ENCODE data around the gene ARCN1. TPM values are rescaled to one million over a fixed set of nuclear protein-coding genes. Genes with fewer than 3 reads are reported as not detected.

The ARCN1 gene
- total and polyA plus RNA-seq, 2 of the 4 experiments (the other 2 are of a cell fraction): 148 to 212 TPM

DNA sequence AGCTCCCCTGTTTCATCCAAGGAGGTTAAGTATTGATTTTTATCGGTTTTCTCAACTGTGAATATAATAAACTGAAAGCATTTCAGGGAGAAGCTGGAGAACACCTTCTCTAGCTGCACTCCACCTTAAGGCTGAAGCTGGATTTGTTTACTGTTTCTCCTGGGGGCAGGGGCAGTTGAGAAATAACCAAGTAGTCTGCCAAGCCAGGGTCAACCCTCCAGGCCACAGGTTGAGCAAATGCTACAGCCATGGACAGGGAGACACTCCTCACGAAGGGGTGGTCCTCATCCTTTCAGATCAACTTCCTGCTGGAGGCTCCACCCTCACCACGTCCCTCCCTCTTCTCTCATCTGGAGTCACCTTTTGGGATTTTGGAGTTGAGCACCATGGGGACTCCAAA lies 45.1 kb upstream of the ARCN1 start, which contains the start of gene TTC36 (continued):
- TF ChIP-seq MAFK (IDR thresholded peaks at IDR 0.05; ENCODE audit: low read depth, low read length): no peak

DNA sequence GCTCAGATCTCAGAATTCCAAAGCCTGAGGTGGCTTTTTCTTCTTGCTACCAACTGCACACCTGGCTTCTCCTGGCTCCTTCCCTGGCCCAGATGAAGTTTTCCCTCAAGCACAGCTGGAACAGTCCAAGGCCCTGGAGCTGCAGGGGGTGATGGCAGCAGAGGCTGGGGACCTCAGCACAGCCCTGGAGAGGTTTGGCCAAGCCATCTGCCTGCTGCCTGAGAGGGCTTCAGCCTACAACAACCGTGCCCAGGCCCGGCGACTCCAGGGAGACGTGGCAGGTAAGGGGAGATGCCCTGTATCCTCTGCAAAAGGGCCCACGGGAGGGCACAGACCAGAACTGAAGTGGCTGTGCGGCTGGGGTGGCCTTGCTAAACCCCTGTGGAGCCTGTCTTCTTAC lies 43.7 kb upstream of the ARCN1 start:
- Histone ChIP-seq H4K91ac (ENCODE audit: insufficient read depth, low read depth, low read length) (no peak overlapping the region), H3K9ac (ENCODE audit: low read depth, low read length) (no peak overlapping the region), H2BK5ac (ENCODE audit: low read depth, low read length, poor library complexity, severe bottlenecking) (no peak overlapping the region), H3K56ac (ENCODE audit: extremely low read depth, insufficient read depth, low read length) (no peak overlapping the region), H3K14ac (replicated peaks; ENCODE audit: low read depth, low read length) (no peak overlapping the region), H3K23ac (ENCODE audit: low read depth, low read length) (no peak overlapping the region), H4K20me1 (ENCODE audit: insufficient read depth, low read length) (no peaks in the 10 kb centered on the region), H3K9me3 (ENCODE audit: control insufficient read depth, insufficient read depth, low read length) (no peaks in the 10 kb centered on the region), H3K79me1 (ENCODE audit: low read depth in 1 of 2, low read length in 2 of 2) (peaks cover 0 to 24% of the 10 kb centered on the region in 2 experiments; a peak in 3 of 4 replicates), H2BK15ac (ENCODE audit: low read depth, low read length) (no peak overlapping the region), H3K4me1 (ENCODE audit: control insufficient read depth, insufficient read depth, low read length) (peaks cover 2% of the 10 kb centered on the region; the same call in 1 of the 2 replicates), H3K4me2 (ENCODE audit: low read depth, low read length) (no peak overlapping the region), H3K27me3 (ENCODE audit: control insufficient read depth, insufficient read depth, low read length) (no peaks in the 10 kb centered on the region), H2AFZ (replicated peaks; ENCODE audit: low read length, poor library complexity) (no peak overlapping the region), H2BK120ac (ENCODE audit: low read depth, low read length) (no peak overlapping the region), H2AK9ac (replicated peaks; ENCODE audit: low read depth, low read length, poor library complexity) (no peak overlapping the region), H2AK5ac (ENCODE audit: low read depth, low read length) (no peak overlapping the region), H3K4ac (ENCODE audit: low read depth, low read length) (no peak overlapping the region), H3K18ac (ENCODE audit: low read depth, low read length) (no peak overlapping the region), H3K9me1 (ENCODE audit: insufficient read depth, low read length) (no peaks in the 10 kb centered on the region), H2BK20ac (ENCODE audit: low read depth, low read length) (no peak overlapping the region), H3K27ac (ENCODE audit: insufficient read depth, low read length) (no peak overlapping the region), H3K36me3 (ENCODE audit: control insufficient read depth, insufficient read depth, low read length) (peaks cover 15% of the 10 kb centered on the region), H4K5ac (ENCODE audit: low read depth, low read length) (no peak overlapping the region), H4K8ac (ENCODE audit: low read depth in 2 of 2, low read length in 2 of 2) (no peak overlapping the region), H3K4me3 (ENCODE audit: insufficient read depth, low read depth, low read length) (no peak overlapping the region)
- CTCF ChIA-PET: no interaction called here
- TF ChIP-seq MAZ (IDR thresholded peaks at IDR 0.05; ENCODE audit: borderline replicate concordance, low read depth, low read length) (no peak), RAD21 (IDR thresholded peaks at IDR 0.05; ENCODE audit: low read length) (no peak), RCOR1 (IDR thresholded peaks at IDR 0.05; ENCODE audit: insufficient replicate concordance, low read length) (no peak), NFE2L2 (IDR thresholded peaks at IDR 0.05; ENCODE audit: low read depth, low read length) (no peak), SMC3 (IDR thresholded peaks at IDR 0.05; ENCODE audit: low read depth, low read length) (no peak)
- TF ChIP-seq, protein P1, sequence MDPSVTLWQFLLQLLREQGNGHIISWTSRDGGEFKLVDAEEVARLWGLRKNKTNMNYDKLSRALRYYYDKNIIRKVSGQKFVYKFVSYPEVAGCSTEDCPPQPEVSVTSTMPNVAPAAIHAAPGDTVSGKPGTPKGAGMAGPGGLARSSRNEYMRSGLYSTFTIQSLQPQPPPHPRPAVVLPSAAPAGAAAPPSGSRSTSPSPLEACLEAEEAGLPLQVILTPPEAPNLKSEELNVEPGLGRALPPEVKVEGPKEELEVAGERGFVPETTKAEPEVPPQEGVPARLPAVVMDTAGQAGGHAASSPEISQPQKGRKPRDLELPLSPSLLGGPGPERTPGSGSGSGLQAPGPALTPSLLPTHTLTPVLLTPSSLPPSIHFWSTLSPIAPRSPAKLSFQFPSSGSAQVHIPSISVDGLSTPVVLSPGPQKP (IDR thresholded peaks at IDR 0.05; ENCODE audit: borderline replicate concordance, low read depth, low read length): no peak
- TF ChIP-seq, protein P2, sequence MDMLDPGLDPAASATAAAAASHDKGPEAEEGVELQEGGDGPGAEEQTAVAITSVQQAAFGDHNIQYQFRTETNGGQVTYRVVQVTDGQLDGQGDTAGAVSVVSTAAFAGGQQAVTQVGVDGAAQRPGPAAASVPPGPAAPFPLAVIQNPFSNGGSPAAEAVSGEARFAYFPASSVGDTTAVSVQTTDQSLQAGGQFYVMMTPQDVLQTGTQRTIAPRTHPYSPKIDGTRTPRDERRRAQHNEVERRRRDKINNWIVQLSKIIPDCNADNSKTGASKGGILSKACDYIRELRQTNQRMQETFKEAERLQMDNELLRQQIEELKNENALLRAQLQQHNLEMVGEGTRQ (IDR thresholded peaks at IDR 0.05; ENCODE audit: low read depth, low read length): no peak
- in situ Hi-C loops (cut with MboI; ENCODE audit: low sequenced_read_pairs): no loop called here
- BruUV-seq (replicated peaks): no TSS peak
- intact Hi-C loops (cut with micrococcal nuclease): no loop called here
- WGBS, 2 experiments (ENCODE audit: extremely low coverage in 2 of 2, insufficient read length in 1 of 2): 93% methylated on average over 4 of the region's 6 CpGs; no CpG with 5 or more reads in 1 of the 2 experiments
- POLR2A ChIA-PET (ENCODE audit: unreplicated experiment): no interaction called here
- no peak for DNase-seq
- dilution Hi-C loops (cut with HindIII; ENCODE audit: low sequenced_read_pairs, unreplicated experiment): no loop called here
- no peak for ATAC-seq (ENCODE audit: low read depth)

All from IMR-90 (cell line).